NCI-H2029 treated with DMSO at 0.1 percent for 48 hours (cell line): ENCODE data around the gene UBE2Q1.
"Not testable (repeated sequence)": the region's sequence is repeated elsewhere in the genome, so short reads cannot be mapped to it uniquely, and the experiment has no call there.

ENCODE experiments used
- DNase-seq: peaks from one replicate; lab custom pipeline; 2025; lab: John Stamatoyannopoulos, UW

UBE2Q1 gene

DNA sequence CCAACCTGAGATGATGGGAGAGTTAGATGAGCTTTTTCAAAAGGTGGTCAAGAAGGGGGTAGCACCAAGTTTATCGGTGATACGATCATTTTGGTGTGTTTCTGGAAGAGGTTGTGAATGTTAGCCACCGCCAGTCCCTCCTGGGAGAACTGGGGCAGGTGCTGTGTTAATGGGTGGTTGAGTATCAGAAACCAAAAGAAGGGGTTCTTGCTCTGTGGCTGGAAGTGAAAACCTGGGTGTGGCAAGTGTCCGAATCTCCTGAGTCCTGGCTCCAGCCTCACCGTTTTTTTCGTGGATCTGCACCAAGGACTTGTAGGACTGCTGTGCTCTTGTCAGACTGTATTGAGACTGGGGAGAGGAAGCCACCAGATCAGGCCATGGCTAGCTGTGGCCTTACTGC lies 7.8 kb downstream of the UBE2Q1 start:
- DNase-seq: no peak

DNA sequence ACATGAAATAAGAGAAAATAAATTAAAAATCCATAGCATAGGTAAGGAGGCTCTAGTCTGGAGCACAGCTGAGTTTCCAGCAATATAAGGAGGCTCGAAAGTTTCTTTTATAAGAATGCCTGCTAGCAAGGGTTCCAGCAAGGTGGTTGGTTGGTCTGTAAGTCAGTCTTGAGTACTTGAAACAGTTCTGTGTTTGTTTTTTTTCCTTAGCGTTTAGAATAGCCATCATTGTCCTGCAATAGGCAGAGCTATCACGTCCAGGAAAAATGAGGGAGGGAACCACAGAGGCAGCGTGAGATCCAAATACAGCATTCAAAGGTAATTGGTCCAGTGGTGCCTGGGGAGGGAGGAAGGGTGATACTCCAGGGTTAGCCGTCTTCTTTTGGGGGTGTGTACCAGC lies 8.4 kb downstream of the UBE2Q1 start:
- no peak for DNase-seq

DNA sequence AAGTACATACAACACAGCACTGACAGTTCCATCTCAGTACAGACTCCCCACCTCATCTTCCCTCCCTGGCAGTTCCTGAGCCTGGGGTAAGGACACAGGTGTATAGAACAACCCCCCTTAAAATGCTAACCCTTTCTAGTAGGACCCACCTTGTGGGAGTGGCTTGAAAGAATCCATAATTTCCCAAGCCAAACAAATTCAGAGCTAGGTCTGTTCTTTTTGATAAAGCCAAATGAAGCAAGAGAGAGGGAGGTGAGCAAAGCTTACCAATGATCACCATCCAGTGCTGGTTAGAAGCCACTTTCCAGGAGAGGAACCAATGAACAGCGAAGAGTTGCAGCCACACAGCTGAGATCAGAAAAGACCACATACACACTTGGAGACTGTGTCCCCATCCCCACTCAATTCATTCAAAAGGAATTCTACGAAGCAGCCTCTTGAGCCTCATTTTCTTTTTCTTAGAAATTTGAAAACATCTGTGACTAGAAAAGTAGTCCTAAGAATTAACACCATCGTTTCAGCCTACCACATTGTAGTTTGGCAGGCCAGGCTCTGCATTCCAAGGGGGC lies 9.2 kb downstream of the UBE2Q1 start:
- DNase-seq: no peak

DNA sequence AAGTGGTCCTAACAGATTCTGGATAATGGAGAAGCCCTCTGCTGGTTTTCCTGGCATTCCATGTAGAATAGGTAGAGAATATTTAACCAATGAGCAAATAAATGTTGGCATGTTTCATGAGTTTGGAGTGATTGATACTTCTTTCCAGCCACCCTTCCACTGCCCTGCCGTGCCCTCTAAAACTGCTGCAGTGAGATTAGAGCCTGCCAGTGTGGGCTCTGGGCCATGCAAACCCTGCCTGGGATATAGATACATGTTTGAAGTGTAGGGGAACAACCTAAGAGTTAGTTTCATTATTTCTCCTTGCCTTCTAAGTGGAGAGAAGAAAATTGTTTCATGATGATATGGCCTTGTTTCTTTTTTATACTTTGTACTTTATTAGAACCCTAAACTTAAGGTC lies 10.4 kb downstream of the UBE2Q1 start:
- no peak for DNase-seq

DNA sequence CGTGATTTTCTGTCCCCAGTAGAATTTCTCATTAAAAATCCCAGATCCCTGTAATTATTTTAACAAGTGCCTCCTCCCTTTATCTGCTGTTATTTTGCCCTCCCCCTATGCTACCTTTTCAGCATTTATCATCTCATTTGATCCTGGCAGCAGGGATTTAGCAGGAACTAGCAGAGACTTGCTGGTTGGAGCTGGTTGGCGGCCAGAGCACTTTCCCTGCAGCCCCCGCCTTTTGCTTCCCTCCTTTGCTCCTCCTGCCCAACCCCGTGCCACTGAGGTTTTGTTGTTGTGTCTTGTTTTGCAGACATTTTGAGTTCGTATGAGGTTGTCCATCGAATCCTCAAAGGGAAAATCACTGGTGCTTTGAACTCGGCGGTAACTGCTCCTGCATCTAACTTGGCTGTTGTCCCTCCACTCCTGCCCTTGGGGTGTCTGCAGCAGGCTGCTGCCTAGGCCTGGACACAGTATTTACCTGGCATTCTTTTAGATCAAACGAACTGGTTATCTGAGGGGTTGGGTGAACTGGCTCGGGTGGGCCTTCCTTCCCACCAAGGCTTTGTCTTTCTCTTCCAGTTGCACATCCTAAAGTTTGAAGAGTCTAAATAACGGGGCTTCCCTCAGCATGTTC lies 11.2 kb downstream of the UBE2Q1 start:
- no peak for DNase-seq

DNA sequence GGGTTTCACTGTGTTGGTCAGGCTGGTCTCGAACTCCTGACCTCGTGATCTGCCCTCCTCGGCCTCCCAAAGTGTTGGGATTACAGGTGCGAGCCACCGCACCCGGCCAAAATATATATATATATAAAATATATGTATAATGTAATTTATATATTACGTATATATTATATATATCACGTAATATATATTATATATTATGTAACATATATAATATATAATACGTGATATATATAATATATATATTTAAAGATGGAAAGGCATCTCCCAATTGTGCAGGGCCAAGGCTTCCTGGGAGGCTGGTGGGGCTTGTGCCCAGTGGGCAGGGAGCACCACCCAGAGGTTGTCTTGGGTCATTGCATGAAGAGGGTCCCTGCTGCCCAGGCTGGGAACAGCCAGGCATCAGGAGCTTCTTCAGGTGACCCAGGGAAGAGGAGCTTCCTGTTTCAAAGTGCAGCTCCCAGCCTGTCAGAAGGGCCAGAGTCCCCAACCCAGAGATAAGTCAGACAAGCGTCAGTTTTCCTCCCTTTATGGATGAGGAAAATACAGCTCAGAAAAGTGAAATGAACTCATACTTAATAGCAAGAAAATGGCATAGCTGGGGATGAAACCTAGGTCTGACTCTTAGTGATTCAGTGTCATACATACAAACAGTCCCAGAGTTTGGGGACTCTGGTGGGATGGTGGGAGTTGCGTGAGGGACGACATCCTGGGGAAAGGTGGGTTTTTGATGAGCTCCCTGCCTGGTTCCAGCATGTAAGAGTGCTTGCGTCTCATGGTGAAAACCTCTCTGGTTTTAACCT lies 12.0 kb downstream of the UBE2Q1 start:
- peak; percentile 30 for DNase-seq

DNA sequence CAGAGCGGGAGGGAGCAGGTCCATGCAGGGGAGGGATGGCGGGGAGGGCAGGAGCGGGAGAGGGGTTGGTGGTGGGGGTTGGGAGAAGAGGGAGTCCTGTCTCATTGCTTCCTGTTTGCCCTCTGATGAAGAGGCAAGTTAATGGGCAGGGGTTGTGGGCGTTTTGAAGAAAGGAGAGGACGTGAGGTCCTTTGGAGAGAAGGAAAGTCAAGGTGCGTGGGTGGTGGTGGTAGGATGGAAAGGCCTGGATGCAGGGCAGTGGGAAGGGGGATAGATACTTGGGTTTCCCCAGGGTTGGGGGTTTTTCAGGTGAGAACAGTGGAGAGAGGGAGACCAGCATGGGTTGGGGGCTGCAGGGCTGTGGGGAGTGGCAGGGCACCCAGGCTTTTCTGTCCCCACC lies 17.2 kb downstream of the UBE2Q1 start:
- no peak for DNase-seq

DNA sequence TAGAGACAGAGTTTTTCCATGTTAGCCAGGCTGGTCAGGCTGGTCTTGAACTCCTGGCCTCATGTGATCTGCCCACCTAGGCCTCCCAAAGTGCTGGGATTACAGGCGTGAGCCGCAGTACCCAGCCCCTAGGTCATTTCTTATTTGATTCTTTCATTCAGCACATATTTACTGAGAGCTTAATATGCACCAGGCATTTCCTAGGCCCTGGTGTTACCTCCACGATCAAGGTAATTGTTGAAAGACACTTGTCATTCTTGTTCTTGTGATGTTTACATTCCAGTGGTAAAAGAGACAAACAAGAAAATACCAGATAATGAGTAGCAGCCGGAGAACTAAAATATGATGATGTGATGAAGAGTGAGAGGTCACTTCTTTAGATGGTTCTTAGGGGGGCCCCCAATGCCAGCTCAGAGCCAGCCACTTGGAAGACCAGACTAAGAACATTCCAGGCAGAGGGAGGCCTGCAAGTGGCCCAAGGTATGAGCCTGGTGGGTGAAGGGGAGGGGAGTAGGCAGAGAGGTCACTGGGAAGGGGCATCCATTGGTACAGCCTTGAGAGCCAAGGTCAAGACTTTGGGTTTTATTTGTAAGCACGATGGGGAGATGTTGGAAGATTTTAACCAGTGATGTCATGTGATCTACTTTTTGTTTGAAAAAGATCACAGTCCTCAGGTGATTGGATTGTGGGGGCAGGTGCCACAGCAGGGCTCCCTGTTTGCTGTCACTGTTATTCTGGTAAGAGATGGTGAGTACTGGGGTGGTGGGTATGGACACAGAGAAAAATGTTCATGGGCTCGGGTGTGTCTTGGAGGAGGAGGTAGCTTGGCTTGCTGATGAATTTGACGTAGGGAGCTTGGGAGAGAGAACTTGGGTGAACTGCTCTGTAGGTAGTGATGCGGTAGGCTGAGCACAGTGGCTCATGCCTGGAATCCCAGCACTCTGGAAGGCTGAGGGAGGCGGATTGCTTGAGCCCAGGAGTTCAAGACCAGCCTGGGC lies 18.7 kb downstream of the UBE2Q1 start:
- DNase-seq: no peak

DNA sequence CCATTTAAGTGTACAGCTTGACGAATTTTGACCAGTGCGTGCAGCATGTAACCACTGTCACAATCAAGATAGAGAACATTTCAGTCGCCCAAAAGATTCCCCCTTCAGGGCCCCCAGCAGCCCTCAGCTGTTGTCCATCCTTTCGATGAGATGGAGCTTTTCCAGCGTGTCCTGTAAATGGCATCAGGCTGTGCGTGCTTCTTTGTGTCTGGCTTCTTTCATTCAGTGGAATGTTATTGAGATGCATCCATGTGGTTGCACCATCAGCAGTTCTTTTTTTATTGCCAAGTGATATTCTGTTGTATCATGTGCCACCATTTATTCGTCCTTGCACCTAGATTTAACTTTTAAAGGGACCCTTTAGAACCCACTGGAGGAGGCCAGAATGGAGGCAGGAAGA lies 21.9 kb downstream of the UBE2Q1 start:
- no peak for DNase-seq

DNA sequence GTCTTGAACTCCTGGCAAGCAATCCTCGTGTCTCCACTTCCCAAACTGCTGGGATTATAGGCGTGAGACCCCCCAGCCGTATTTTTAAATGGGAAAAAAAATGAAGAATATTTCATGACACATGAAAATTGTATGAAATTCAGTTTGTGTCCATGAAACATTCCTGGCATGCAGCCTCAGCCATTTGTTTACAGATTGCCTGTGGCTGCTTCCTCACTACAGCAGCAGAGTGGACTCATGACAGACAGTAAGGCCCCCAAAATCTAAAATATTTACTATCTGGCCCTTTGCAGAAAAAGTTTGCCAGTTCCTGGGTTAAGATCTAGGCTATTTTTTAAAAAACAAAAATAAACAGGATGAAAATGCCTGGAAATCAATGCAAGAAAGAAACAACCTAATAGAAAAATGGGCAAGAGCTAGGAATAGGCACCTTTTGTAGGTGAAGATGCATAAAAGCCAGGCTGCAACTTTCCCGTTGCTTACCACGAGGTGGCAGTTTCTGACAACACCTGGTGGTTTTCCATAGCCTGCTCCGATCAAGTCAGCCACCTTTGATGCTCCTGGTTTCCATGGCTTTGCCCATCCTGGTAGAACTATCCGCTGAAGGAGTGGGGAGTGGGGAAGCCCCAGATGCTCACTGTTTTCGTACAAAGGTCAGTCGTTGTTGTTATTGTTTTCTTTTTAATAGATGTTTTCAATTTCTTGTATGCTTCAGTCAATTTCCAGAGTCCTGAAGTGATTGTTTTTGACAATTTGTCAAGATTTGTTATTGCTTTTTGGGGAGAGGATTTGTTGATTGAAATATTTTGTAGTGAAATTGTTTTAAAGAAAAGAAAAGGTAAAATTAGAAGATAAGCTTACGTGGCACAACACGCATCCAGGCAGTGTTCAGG lies 24.3 kb downstream of the UBE2Q1 start:
- no peak for DNase-seq

DNA sequence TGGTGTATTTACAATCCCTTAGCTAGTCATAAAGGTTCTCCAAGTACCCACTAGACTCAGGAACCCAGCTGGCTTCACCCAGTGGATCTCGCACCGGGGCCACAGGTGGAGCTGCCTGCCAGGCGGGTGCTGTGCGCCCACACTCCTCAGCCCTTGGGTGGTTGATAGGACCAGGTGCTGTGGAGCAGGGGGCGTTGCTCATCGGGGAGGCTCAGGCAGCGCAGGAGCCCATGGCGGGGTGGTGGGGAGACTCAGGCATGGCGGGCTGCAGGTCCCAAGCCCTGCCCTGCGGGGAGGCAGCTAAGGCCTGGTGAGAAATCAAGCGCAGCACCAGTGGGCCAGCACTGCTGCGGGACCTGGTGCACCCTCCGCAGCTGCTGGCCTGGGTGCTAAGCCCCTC lies 26.5 kb downstream of the UBE2Q1 start:
- DNase-seq: not testable (repeated sequence)

DNA sequence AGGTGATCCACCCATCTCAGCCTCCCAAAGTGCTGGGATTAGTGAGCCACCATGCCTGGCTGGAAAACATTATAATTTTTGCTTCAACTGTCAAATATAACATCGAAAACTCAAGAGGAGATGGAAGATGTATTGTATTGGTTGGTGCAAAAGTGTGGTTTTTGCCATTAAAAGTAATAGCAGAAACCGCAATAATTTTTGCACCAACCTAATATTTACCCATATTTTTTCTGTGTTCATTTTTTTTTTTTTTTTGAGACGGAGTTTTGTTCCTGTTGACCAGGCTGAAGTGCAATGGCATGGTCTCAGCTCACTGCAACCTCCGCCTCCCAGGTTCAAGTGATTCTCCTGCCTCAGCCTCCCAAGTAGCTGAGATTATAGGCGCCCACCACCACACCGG lies 29.2 kb downstream of the UBE2Q1 start:
- DNase-seq: no peak

DNA sequence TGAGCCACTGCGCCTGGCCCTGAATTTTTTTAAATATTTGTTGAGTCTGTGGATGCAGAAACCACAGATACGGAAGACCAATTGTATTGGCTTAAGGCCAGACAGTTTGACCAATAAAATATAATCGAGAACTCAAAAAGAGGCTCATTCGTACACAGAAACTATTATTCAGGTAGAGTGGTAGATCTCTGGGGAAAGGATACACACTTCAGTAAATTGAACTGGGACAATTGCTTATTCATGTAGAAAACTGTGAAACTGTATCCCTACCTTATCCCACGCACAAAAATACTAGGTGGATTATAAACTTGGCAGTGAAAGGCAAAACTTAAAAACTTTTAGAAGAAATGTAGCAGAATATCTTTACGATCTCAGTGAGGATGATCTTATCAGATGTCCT lies 31.3 kb downstream of the UBE2Q1 start:
- no peak for DNase-seq

DNA sequence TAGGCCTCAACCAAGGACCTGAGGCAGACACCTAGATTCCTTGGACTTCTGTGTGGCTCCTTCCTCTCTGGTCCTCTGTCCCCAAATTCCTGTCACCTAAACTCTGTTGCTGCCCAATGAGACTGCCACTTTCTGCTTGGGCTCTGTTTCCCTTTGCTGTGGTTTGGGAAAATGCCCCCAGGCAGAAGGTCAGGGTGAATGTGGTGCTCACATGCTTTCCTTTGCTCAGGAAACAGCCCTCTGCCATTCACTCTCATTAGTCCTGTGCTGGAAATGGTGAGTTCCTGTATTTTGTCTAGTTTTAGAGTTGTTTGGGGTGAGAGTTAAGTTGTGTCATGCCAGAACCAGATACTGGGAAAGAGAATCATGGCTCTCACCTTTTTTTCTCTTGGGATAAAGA lies 33.6 kb downstream of the UBE2Q1 start:
- no peak for DNase-seq

DNA sequence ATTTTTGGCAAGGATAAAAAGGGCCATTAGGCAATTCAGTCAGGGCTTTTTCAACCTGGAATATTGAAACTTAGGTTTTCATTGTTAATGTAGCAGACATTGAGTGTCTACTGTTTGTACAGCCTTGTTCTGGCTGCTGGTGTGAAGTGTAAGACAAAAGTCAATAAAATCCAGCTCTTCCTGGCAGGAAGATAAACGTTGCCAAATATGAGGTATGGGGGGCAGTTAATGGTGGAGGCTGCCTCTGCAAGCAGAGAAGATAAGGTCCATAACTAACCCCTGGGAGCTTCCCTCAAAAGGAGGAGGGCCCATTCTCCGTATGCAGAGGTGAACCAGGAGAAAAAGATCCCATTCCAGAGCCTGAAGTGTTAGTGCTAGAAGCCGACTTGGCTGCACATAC lies 36.8 kb downstream of the UBE2Q1 start:
- DNase-seq: peak; percentile 25

DNA sequence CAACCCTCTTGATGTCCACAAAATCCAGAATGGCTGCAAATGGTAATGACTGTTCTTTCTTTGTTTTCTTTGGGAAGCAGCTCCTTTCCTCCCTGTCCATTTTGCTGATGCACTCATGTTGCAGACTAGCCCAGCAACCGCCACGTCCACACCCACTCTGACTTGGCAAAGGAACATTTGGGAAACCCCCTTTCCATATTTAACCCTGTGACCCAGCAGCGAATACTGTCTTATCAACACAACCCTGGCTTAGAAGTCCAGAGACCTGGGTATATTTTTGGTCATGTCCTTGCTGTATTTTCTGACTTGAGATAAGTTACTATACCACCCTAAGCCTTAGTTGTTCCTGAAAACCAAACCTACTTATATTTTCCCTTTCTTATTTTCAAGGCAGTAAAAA lies 38.1 kb downstream of the UBE2Q1 start:
- no peak for DNase-seq

DNA sequence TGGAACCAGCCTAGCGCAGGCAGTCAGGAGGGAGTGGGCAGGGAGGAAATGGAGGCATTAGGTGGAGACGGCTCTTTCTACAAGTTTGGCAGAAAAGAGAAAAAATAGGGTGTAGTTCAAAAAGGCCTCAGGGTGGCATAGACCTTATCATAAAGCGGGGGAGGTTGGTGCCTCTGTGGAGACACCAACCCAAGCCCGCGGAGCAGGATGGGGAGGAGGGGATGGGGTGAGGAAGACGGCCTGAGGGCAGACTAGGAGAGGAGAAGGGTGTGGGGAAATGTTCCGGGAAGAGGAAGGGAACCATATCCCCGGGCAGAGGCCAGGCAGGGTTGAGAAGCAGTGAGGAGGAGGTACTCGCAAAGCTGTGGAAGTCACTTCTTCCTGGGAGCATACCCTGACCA lies 38.9 kb downstream of the UBE2Q1 start:
- no peak for DNase-seq

DNA sequence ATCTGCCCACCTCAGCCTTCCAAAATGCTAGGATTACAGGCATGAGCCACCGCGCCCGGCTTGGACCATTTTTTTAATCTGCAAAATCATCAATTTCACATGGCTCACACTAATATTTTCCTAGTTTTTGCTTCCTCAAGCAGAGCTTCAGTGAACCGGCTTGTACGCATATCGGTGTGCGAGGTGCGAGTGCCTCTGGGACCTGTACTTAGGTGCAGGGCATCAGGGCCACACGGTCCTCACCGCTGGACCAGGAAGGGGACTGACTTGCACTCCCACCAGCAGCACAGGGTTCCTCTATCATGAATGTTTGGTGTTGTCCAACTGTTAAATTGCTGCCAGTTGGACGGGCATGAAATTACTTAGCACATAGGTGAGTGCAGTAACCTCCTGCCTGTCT lies 40.8 kb downstream of the UBE2Q1 start:
- DNase-seq: no peak

DNA sequence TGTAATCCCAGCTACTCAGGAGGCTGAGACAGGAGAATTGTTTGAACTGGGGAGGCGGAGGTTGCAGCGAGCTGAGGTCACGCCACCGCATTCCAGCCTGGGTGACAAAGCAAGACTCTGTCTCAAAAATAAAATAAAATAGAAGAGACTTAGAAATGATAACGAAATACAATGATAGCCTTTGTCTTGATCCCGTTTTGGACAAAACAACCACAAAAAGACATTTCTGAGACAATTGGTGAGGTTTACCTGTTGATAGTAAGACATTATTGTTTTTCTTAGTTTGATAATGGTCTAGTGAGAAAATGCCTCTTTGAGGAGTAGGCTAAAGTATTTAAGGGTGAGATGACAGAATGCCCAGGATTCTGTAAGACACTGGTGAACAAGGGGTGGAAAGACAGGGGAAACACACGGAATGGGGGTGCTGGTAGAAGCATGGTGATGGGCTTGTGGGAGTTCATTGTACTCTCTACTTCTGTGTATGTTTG lies 44.4 kb downstream of the UBE2Q1 start:
- no peak for DNase-seq

DNA sequence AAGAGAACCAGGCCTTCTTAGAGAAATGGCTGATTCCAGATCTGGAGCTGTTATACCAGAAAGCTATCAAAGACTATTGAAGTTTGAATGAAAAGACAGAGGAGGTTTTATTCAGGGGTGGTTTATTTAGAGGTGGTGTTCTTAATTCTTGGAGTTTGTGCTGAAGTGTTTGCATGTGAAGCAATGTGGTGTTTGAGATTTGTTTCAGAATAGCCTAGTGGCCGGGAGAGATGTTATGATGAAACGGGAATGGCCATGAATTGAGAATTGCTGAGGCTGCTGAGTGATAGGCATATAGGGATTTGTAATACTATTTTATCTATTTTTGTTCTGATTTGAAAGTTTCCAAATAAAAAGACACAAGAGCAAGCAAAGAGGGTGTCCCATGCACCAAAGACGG lies 45.7 kb downstream of the UBE2Q1 start:
- DNase-seq: no peak

DNA sequence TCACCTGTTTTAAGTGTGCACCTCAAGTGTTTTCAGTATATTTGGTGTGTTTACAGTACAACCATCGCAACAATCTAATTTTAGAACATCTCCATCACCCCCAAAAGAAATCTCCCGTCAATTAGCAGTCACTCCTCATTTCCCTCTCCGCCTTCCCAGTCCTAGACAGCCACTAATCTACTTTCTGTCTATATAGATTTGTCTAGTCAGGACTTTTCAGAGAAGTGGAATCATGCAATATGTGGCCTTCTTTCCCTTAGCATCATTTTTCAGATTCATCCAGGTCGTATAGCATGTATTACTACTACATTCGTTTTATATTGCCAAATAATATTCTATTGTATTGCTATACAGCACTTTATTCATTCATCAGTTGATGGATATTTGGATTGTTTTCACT lies 54.6 kb downstream of the UBE2Q1 start:
- DNase-seq: no peak
